ENCODE results near the gene TBC1D12.

GRCh38 chr10:94420516-94420915 lies 18.2 kb downstream of the TBC1D12 start:
- TF ChIP-seq POLR2A (IDR thresholded peaks at IDR 0.05) (no peak), CTCF (IDR thresholded peaks at IDR 0.05) (no peak)

Data from uterus (tissue), 2 donors.